Measurements from ENCODE around the gene GYS1.
"Not testable (repeated sequence)": the region's sequence is repeated elsewhere in the genome, so short reads cannot be mapped to it uniquely, and the experiment has no call there.

The GYS1 gene

DNA sequence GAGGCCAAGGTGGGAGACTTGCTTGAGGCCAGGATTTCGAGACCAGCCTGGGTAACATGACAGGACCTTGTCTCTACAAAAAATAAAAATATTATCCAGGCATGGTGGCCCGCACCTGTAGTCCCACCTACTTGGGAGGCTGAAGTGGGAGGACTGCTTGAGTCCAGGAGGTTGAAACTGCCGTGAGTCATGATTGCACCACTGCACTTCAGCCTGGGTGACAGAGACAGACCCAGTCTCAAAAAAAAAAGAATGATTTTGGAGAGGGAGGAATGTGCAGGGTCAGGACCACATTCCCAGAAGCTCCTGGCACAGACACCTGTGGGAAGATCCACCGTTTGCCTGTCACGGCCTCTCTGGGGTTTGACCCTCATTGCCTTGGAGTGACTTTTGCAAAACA lies 47.7 kb downstream of the GYS1 start:
- H3K4me1 ChIP-seq (ENCODE audit: control insufficient read depth in 2 of 2, insufficient read depth in 2 of 2, low read length in 2 of 2) = no peaks in the 10 kb centered on the region
- H3K36me3 ChIP-seq (ENCODE audit: control insufficient read depth in 2 of 2, insufficient read depth in 2 of 2, low read length in 2 of 2) = no peaks in the 10 kb centered on the region
- no peak overlapping the region for H3K27ac ChIP-seq (ENCODE audit: low read depth in 2 of 2, low read length in 2 of 2)
- H3K27me3 ChIP-seq (ENCODE audit: control insufficient read depth in 2 of 2, insufficient read depth in 2 of 2, low read length in 2 of 2) = no peaks in the 10 kb centered on the region
- H3K9ac ChIP-seq (ENCODE audit: low read depth in 1 of 2, low read length in 2 of 2) = no peak overlapping the region
- H3K4me3 ChIP-seq (ENCODE audit: low read length in 2 of 2) = no peak overlapping the region
- peaks cover 0 to 3% of the 10 kb centered on the region in 2 donors for H3K9me3 ChIP-seq (ENCODE audit: control insufficient read depth in 2 of 2, low read length in 2 of 2)

DNA sequence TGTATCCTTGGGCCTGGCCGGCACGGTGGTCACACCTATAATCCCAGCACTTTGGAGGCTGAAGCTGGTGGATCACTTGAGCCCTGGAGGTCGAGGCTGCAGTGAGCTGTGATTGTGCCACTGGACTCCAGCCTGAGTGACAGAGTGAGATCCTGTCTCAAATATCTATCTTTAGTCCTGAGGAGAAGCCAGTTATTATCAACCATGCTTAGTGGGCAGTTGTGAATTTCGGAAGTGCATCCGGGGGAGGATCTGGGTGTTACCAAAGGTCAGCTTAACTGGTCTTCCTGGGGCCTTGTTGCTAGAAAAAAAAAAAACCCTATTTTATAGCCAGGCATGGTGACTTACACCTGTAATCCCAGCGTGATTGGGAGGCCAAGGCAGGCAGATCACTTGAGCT lies 50.0 kb downstream of the GYS1 start:
- Histone ChIP-seq H3K27me3 (ENCODE audit: control insufficient read depth in 2 of 2, insufficient read depth in 2 of 2, low read length in 2 of 2) (no peaks in the 10 kb centered on the region), H3K9me3 (ENCODE audit: control insufficient read depth in 2 of 2, low read length in 2 of 2) (peaks cover 0 to 3% of the 10 kb centered on the region in 2 donors), H3K4me3 (ENCODE audit: low read length in 2 of 2) (no peak overlapping the region), H3K4me1 (ENCODE audit: control insufficient read depth in 2 of 2, insufficient read depth in 2 of 2, low read length in 2 of 2) (no peaks in the 10 kb centered on the region), H3K27ac (ENCODE audit: low read depth in 2 of 2, low read length in 2 of 2) (no peak overlapping the region), H3K9ac (ENCODE audit: low read depth in 1 of 2, low read length in 2 of 2) (no peak overlapping the region), H3K36me3 (ENCODE audit: control insufficient read depth in 2 of 2, insufficient read depth in 2 of 2, low read length in 2 of 2) (no peaks in the 10 kb centered on the region)

GRCh38 chr19:48940902-48941301 lies 52.2 kb downstream of the GYS1 start:
- H3K9ac ChIP-seq (ENCODE audit: low read depth in 1 of 2, low read length in 2 of 2) = no peak overlapping the region
- H3K27ac ChIP-seq (ENCODE audit: low read depth in 2 of 2, low read length in 2 of 2) = no peak overlapping the region
- H3K9me3 ChIP-seq (ENCODE audit: control insufficient read depth in 2 of 2, low read length in 2 of 2) = peaks cover 0 to 3% of the 10 kb centered on the region in 2 donors
- H3K4me3 ChIP-seq (ENCODE audit: low read length in 2 of 2) = no peak overlapping the region
- H3K36me3 ChIP-seq (ENCODE audit: control insufficient read depth in 2 of 2, insufficient read depth in 2 of 2, low read length in 2 of 2) = no peaks in the 10 kb centered on the region
- H3K27me3 ChIP-seq (ENCODE audit: control insufficient read depth in 2 of 2, insufficient read depth in 2 of 2, low read length in 2 of 2) = no peaks in the 10 kb centered on the region
- H3K4me1 ChIP-seq (ENCODE audit: control insufficient read depth in 2 of 2, insufficient read depth in 2 of 2, low read length in 2 of 2) = no peaks in the 10 kb centered on the region

GRCh38 chr19:48938256-48938655 lies 54.9 kb downstream of the GYS1 start:
- no peak overlapping the region for H3K4me3 ChIP-seq (ENCODE audit: low read length in 2 of 2)
- H3K9ac ChIP-seq (ENCODE audit: low read depth in 1 of 2, low read length in 2 of 2) = no peak overlapping the region
- H3K9me3 ChIP-seq (ENCODE audit: control insufficient read depth in 2 of 2, low read length in 2 of 2) = peaks cover 0 to 3% of the 10 kb centered on the region in 2 donors
- no peaks in the 10 kb centered on the region for H3K36me3 ChIP-seq (ENCODE audit: control insufficient read depth in 2 of 2, insufficient read depth in 2 of 2, low read length in 2 of 2)
- no peak overlapping the region for H3K27ac ChIP-seq (ENCODE audit: low read depth in 2 of 2, low read length in 2 of 2)
- peaks cover 5 to 6% of the 10 kb centered on the region in 2 donors for H3K4me1 ChIP-seq (ENCODE audit: control insufficient read depth in 2 of 2, insufficient read depth in 2 of 2, low read length in 2 of 2)
- no peaks in the 10 kb centered on the region for H3K27me3 ChIP-seq (ENCODE audit: control insufficient read depth in 2 of 2, insufficient read depth in 2 of 2, low read length in 2 of 2)

DNA sequence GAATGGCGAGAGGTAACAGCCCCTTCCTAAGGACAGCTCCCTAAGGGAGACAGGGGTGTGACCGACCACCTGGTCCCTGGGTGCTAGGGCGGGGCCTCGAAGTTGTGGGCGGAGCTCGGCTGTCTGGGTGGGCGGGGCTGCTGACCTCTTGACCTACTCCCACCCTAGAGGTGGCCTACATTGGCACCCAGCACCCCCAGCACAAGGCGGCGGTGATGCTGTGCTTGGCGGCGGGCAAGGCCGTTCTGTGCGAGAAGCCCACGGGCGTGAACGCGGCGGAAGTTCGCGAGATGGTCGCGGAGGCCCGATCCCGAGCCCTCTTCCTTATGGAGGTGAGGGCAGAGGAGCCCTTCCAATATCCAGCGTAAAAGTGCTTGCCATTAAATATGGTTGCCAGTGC lies 57.2 kb downstream of the GYS1 start:
- no peak overlapping the region for H3K4me3 ChIP-seq (ENCODE audit: low read length in 2 of 2)
- H3K9me3 ChIP-seq (ENCODE audit: control insufficient read depth in 2 of 2, low read length in 2 of 2) = no peaks in the 10 kb centered on the region
- peaks cover 9% of the 10 kb centered on the region in 2 donors for H3K4me1 ChIP-seq (ENCODE audit: control insufficient read depth in 2 of 2, insufficient read depth in 2 of 2, low read length in 2 of 2)
- no peak overlapping the region for H3K9ac ChIP-seq (ENCODE audit: low read depth in 1 of 2, low read length in 2 of 2)
- no peak overlapping the region for H3K27ac ChIP-seq (ENCODE audit: low read depth in 2 of 2, low read length in 2 of 2)
- H3K27me3 ChIP-seq (ENCODE audit: control insufficient read depth in 2 of 2, insufficient read depth in 2 of 2, low read length in 2 of 2) = peaks cover 0 to 2% of the 10 kb centered on the region in 2 donors
- H3K36me3 ChIP-seq (ENCODE audit: control insufficient read depth in 2 of 2, insufficient read depth in 2 of 2, low read length in 2 of 2) = no peaks in the 10 kb centered on the region

- H3K27ac ChIP-seq (ENCODE audit: low read depth in 2 of 2, low read length in 2 of 2) = no peak overlapping the region
- H3K36me3 ChIP-seq (ENCODE audit: control insufficient read depth in 2 of 2, insufficient read depth in 2 of 2, low read length in 2 of 2) = no peaks in the 10 kb centered on the region
- no peak overlapping the region for H3K4me3 ChIP-seq (ENCODE audit: low read length in 2 of 2)
- peaks cover 9% of the 10 kb centered on the region in 2 donors for H3K4me1 ChIP-seq (ENCODE audit: control insufficient read depth in 2 of 2, insufficient read depth in 2 of 2, low read length in 2 of 2)
- H3K9ac ChIP-seq (ENCODE audit: low read depth in 1 of 2, low read length in 2 of 2) = no peak overlapping the region
- H3K27me3 ChIP-seq (ENCODE audit: control insufficient read depth in 2 of 2, insufficient read depth in 2 of 2, low read length in 2 of 2) = peaks cover 0 to 2% of the 10 kb centered on the region in 2 donors
- H3K9me3 ChIP-seq (ENCODE audit: control insufficient read depth in 2 of 2, low read length in 2 of 2) = no peaks in the 10 kb centered on the region
Measured at GRCh38 chr19:48934837-48935236, 58.3 kb downstream of the GYS1 start.

DNA sequence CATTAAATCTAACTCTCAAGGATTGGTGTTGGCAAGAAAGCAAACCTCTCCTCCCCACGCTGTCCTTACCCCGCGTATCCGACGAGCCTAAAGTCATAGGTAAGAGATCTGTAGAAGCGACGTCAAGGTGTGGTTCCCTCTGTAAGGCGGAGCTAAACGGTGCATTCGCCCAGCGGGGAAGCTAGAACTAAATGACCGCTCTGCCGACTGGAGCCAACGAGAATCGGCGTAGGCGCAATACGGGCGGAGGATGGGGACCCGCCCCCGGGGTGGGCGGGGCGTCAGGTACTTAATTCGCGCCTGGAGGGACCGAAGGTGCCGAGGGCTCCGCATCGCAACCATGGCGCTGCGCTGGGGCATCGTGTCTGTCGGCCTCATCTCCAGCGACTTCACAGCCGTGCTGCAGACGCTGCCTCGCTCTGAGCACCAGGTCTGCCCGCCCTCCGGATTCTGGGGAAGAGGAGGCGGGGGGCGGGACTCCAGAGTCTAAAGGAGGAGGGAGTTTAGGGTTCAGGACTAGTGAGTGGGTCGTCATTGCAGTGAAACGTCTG lies 59.7 kb downstream of the GYS1 start, which contains the start of gene DHDH:
TSS of gene DHDH (plus strand) at position 318 of the 551 bp plus-strand sequence. CDS start at position 341, 23 bp downstream.
- Histone ChIP-seq H3K9ac (ENCODE audit: low read depth in 1 of 2, low read length in 2 of 2) (no peak within 1 kb of the TSS), H3K4me3 (ENCODE audit: low read length in 2 of 2) (peak within 1 kb of the TSS; percentile 49 to 64), H3K27ac (ENCODE audit: low read depth in 2 of 2, low read length in 2 of 2) (no peak within 1 kb of the TSS), H3K9me3 (ENCODE audit: control insufficient read depth in 2 of 2, low read length in 2 of 2) (no peaks in the 10 kb centered on the region), H3K4me1 (ENCODE audit: control insufficient read depth in 2 of 2, insufficient read depth in 2 of 2, low read length in 2 of 2) (peaks cover 9 to 10% of the 10 kb centered on the region in 2 donors), H3K27me3 (ENCODE audit: control insufficient read depth in 2 of 2, insufficient read depth in 2 of 2, low read length in 2 of 2) (peaks cover 0 to 2% of the 10 kb centered on the region in 2 donors), H3K36me3 (ENCODE audit: control insufficient read depth in 2 of 2, insufficient read depth in 2 of 2, low read length in 2 of 2) (no peaks in the 10 kb centered on the region)

GRCh38 chr19:48928164-48929025 lies 64.7 kb downstream of the GYS1 start:
- H3K4me1 ChIP-seq (ENCODE audit: control insufficient read depth in 2 of 2, insufficient read depth in 2 of 2, low read length in 2 of 2) = peaks cover 5 to 6% of the 10 kb centered on the region in 2 donors
- H3K9me3 ChIP-seq (ENCODE audit: control insufficient read depth in 2 of 2, low read length in 2 of 2) = no peaks in the 10 kb centered on the region
- no peak overlapping the region for H3K9ac ChIP-seq (ENCODE audit: low read depth in 1 of 2, low read length in 2 of 2)
- peaks cover 0 to 2% of the 10 kb centered on the region in 2 donors for H3K27me3 ChIP-seq (ENCODE audit: control insufficient read depth in 2 of 2, insufficient read depth in 2 of 2, low read length in 2 of 2)
- H3K27ac ChIP-seq (ENCODE audit: low read depth in 2 of 2, low read length in 2 of 2) = no peak overlapping the region
- H3K4me3 ChIP-seq (ENCODE audit: low read length in 2 of 2) = no peak overlapping the region
- no peaks in the 10 kb centered on the region for H3K36me3 ChIP-seq (ENCODE audit: control insufficient read depth in 2 of 2, insufficient read depth in 2 of 2, low read length in 2 of 2)

- not testable (repeated sequence) for H3K9me3 ChIP-seq (ENCODE audit: control insufficient read depth in 2 of 2, low read length in 2 of 2); H3K9ac ChIP-seq (ENCODE audit: low read depth in 1 of 2, low read length in 2 of 2); H3K4me3 ChIP-seq (ENCODE audit: low read length in 2 of 2); H3K36me3 ChIP-seq (ENCODE audit: control insufficient read depth in 2 of 2, insufficient read depth in 2 of 2, low read length in 2 of 2); H3K27ac ChIP-seq (ENCODE audit: low read depth in 2 of 2, low read length in 2 of 2); H3K4me1 ChIP-seq (ENCODE audit: control insufficient read depth in 2 of 2, insufficient read depth in 2 of 2, low read length in 2 of 2); H3K27me3 ChIP-seq (ENCODE audit: control insufficient read depth in 2 of 2, insufficient read depth in 2 of 2, low read length in 2 of 2)
Measured at GRCh38 chr19:48927692-48928091, 65.4 kb downstream of the GYS1 start.

- Histone ChIP-seq H3K9ac (ENCODE audit: low read depth in 1 of 2, low read length in 2 of 2) (no peak overlapping the region), H3K9me3 (ENCODE audit: control insufficient read depth in 2 of 2, low read length in 2 of 2) (no peaks in the 10 kb centered on the region), H3K36me3 (ENCODE audit: control insufficient read depth in 2 of 2, insufficient read depth in 2 of 2, low read length in 2 of 2) (no peaks in the 10 kb centered on the region), H3K4me3 (ENCODE audit: low read length in 2 of 2) (no peak overlapping the region), H3K27ac (ENCODE audit: low read depth in 2 of 2, low read length in 2 of 2) (no peak overlapping the region), H3K4me1 (ENCODE audit: control insufficient read depth in 2 of 2, insufficient read depth in 2 of 2, low read length in 2 of 2) (peaks cover 0 to 2% of the 10 kb centered on the region in 2 donors), H3K27me3 (ENCODE audit: control insufficient read depth in 2 of 2, insufficient read depth in 2 of 2, low read length in 2 of 2) (no peaks in the 10 kb centered on the region)
Measured at GRCh38 chr19:48926909-48927308, 66.2 kb downstream of the GYS1 start.

Measured in mucosa of rectum (tissue), 2 donors.